HG03469 (cell line): Measurements from ENCODE around the gene FNBP1.

Experiments used
- ATAC-seq: cut with Tn5 transposase; IDR thresholded peaks from one replicate; pipeline ENCODE4 v1.9.1; 2021; ENCODE audit warnings: mild to moderate bottlenecking, moderate library complexity, moderate number of reproducible peaks; ENCODE audit not compliant: unreplicated experiment

FNBP1 gene

DNA sequence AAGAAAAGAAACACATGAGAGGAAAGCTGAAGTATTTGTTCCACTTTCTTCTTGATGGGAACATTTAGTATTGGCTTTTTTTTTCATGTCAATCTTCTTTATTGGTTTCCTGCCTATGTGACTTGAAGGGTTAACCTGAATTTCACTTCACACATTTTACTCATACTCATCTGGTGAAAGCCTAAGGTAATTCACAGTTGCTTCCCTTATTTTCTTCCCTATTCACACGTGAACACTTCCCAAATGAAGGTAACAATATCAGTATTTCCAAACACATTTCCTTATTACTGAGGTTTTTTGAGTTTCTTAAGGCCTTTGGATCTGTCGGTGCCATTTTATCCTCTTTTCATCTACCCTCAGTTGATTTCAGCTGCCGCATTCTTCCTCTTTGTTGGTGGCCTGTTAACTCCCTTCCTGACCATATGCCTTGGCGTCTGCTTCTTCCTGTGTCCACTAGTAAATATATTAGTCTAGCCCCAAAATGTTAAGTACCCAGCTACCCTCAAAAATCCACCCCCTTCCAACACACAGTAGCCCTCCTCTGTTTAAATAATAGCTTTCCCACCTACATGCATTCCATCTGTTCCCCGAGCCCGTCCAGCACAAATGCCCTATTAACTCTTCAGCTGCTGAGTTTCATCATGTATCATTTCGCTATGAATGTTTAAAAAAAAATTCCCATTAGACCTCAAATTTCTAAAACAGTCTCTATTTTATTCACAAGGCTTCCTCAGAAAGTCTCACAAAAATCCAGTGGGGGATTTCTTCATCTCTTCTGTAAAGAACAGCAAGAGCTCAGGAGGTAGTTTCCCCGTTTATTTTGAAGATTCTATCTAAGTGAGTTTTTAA lies 110.5 kb downstream of the FNBP1 start:
- ATAC-seq: no peak

DNA sequence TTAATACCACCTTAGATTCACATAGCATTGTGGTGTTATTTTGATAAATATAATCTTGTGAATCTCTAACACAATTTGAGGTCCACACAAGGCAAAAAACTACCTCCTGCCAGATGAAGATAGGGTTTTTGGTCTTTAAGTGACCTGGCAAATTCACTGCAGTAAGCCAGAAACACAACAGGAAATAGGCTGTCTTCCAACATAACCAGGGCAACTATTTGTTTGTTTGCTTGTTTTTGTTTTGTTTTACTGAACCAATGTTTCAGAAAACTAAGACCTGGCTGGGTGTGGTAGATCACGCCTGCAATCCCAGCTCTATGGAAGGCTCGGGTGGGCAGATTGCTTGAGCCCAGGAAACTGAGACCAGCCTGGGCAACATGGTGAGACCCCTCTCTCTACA lies 112.2 kb downstream of the FNBP1 start:
- no peak for ATAC-seq

GRCh38 chr9:129929496-129930125 lies 113.4 kb downstream of the FNBP1 start:
- ATAC-seq: no peak

DNA sequence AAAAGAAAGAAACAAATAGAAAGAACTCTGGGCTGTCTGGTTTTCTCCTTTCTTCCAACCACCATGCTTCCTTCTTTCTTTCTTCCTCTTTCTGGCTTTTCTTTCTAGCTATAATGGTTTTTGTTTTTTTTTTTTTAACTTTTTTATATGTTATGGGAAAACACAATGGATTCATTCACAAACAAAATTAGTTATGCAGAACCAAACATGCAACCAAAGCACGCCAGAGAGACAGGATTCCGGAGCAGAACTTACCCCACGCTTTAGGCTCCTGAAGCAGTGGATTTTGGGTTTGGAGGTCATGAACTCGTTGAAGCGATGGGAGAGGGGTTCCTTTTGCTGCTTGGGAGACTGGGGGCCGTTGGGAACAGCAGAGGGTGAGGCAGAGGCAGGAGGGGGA lies 119.4 kb downstream of the FNBP1 start:
- ATAC-seq: no peak

GRCh38 chr9:129921905-129922304 lies 121.1 kb downstream of the FNBP1 start:
- no peak for ATAC-seq

DNA sequence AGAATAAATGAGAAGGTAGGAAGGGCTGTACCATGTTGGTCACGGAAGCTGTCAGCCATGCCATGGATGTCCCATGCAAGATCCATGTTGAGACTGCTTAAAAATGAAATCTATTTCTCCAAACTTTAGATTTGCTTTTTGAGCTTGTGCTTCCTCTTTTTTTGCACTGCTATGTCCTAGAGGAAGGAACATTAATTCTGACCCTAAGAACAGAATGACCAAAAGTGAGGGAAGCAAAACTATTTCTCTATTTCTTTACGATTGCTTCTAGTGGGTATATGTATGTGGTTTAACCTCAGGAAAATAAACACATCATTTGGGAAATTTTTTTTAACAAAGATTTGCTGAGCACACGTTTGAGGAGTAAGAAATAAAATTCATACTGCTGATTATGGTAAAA lies 123.1 kb downstream of the FNBP1 start:
- no peak for ATAC-seq

DNA sequence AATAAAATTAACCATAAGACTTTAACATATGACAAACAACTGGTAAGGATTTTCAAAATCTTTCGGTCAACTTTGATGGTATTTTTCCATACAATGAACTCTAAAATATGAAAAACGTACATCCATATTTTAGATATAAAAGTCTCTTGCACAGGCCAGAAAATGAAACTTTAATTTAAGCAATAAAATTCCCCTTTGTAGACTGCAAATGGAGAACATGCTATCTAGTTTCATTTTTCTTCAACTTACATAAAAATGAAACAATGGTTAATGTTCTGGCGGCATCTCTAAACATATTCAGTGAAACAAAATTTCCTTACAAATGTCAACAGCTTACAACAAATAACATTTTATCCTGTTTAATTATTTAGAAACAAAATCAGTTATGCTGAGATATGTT lies 123.7 kb downstream of the FNBP1 start:
- ATAC-seq: no peak

GRCh38 chr9:129918296-129918950 lies 124.6 kb downstream of the FNBP1 start:
- no peak for ATAC-seq

DNA sequence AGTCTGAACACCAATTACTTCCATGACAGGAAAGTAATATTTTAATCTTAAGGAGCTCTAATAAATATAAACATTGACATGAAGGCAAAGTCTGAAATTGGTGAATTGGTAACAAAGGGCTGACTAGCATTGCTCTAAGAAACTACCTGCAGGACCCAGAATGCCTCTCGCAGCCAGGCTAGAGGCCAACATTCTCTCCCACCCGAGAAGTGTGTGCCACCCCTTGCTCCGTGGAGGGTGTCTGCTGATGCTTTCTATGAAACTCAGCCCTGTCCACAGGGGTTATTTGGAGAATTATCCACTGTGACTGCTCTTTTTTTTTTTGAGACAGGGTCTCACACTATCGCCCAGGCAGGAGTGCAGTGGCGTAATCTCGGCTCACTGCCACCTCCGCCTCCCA lies 126.3 kb downstream of the FNBP1 start:
- ATAC-seq: no peak

GRCh38 chr9:129914051-129914450 lies 128.9 kb downstream of the FNBP1 start:
- no peak for ATAC-seq

GRCh38 chr9:129910628-129911567 lies 132.1 kb downstream of the FNBP1 start:
- no peak for ATAC-seq

DNA sequence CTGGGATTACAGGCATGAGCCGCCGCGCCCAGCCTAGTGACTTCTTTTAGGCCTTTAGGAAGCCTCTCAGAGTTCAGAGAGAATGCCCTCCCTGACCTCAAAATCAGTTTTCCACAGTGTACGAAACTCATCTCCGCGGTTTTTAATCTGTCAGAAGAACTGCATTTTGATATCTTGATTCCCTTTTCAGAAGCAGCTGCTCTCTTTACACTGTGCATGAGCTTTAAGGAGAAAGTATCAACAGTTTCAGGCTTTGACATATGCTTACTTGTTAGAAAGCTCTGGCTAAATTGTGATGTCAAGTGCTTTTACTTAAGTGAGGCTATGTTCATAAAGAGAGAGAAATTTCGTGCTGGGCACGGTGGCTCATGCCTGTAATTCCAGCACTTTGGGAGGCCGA lies 133.1 kb downstream of the FNBP1 start:
- ATAC-seq: no peak

DNA sequence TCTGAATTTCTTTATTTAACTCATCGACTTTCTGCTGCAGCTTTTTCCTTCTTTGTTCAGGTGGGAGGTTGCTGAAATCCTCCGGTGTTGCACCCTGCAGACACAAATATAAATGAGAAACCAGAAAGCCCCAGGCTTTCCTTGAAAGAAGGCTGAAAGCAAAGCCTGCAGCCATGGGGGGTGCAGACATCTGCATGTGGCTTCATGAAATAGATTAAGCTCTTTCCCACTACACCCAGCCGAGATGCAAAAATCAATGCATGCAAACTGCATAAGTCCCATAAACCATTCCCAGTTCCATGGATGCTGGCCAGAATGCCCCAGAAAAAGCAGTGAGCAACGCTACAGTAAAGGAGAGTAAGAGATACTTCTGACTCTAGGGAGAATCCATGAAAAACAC lies 134.1 kb downstream of the FNBP1 start:
- no peak for ATAC-seq

DNA sequence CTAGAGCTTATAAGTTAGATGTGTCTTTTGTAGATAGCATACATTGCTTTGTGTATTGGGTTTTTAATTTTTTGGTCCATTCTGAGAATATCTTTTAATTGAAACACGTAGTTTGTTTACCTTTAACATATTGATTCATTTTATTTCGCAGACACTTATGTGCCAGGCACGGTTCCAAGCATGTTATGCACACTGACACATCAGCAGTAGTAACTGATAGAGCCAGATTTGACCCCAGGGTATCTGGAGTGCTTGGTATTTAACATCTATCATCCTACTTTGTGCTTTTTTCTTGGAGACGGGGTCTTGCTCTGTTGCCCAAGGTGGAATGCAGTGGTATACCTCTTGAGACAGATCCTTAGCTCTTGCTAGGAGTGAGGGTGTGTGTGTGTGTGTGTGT lies 135.8 kb downstream of the FNBP1 start:
- ATAC-seq: no peak

DNA sequence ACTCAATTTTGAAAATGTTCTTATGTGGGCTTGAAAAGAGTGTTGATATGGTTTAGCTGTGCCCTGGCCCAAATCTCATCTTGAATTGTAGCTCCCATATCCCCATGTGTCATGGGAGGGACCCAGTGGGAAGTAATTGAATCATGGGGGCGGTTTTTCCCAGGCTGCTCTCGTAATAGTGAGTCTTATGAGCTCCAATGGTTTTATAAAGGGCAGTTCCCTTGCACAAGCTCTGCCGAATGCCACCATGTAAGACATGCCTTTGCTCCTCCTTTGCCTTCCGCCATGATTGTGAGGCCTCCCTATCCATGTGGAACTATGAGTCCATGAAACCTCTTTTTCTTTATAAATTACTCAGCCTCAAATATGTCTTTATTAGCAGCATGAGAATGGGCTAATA lies 136.7 kb downstream of the FNBP1 start:
- no peak for ATAC-seq

GRCh38 chr9:129904734-129905133 lies 138.3 kb downstream of the FNBP1 start:
- ATAC-seq: no peak

- no peak for ATAC-seq
Measured at GRCh38 chr9:129902740-129903134, 140.3 kb downstream of the FNBP1 start.

GRCh38 chr9:129901993-129902739 lies 140.8 kb downstream of the FNBP1 start:
- no peak for ATAC-seq

GRCh38 chr9:129900263-129901027 lies 142.5 kb downstream of the FNBP1 start:
- peak; percentile 49 for ATAC-seq
